Stomach (tissue), 9 donors: ENCODE data around the gene DCST2. TPM values are rescaled to one million over a fixed set of nuclear protein-coding genes. Genes with fewer than 3 reads are reported as not detected.

ENCODE experiments used
- DNase-seq, 2 donors: peaks; one replicate each; pipeline versions ENCODE4 v3.0.0 to v3.0.0-alpha.2; 2013 to 2019
- H3K27ac ChIP-seq, 5 donors: fragments of 200-600 bp in 4 of 5; sonication (generic) in 4 of 5; one replicate each; pipeline ENCODE4 v1.5.1; 2013 to 2019; ENCODE audit warnings: mild to moderate bottlenecking in 1 of 5, moderate library complexity in 1 of 5
- H3K27me3 ChIP-seq, 3 donors: fragments of 200-600 bp; sonication (generic); one replicate each; pipeline ENCODE4 v1.5.1; 2017 to 2019; ENCODE audit warnings: mixed run types in 1 of 3
- H3K36me3 ChIP-seq, 4 donors: fragments of 200-600 bp; sonication (generic); 1 replicate in 3 of 4; 2 replicates in 1 of 4; pipeline ENCODE4 v1.5.1; 2016 to 2019
- H3K4me1 ChIP-seq, 4 donors: fragments of 200-600 bp; sonication (generic); one replicate each; pipeline ENCODE4 v1.5.1; 2016 to 2019
- H3K4me3 ChIP-seq, 4 donors: fragments of 200-600 bp; sonication (generic) in 3 of 4; one replicate each; pipeline ENCODE4 v1.5.1; 2016 to 2019; ENCODE audit warnings: mild to moderate bottlenecking in 1 of 4
- H3K9me3 ChIP-seq, 4 donors: fragments of 200-600 bp; sonication (generic); one replicate each; pipeline ENCODE4 v1.5.1; 2016 to 2019
- EP300 ChIP-seq: sonication (generic); formaldehyde crosslinking; IDR thresholded peaks from one replicate; pipeline ENCODE4 v1.6.1; 2017; ENCODE audit warnings: antibody characterized with exemption
- POLR2A ChIP-seq, 4 donors: fragments of 450-650 bp; IDR thresholded peaks; one replicate each; pipeline ENCODE4 v1.6.1; 2016; ENCODE audit warnings: antibody characterized with exemption in 4 of 4, control low read depth in 2 of 4, mild to moderate bottlenecking in 1 of 4, moderate library complexity in 1 of 4
- POLR2AphosphoS5 ChIP-seq, 3 donors: sonication (generic); formaldehyde crosslinking; IDR thresholded peaks; one replicate each; pipeline ENCODE4 v1.6.1; 2016; ENCODE audit warnings: antibody characterized with exemption in 3 of 3
- WGBS, 5 donors: extraction: QIAGEN DNeasy Blood & Tissue Kit in 3 of 5; methylation state at CpG; one replicate each; pipeline versions ENCODE4 v1.1.5 to v1.1.7; 2013 to 2018; 5-methylcytosine and 5-hydroxymethylcytosine counted together
- intact Hi-C: fragments of 100-400 bp; cut with DNase I; formaldehyde crosslinking; loops from one replicate; pipeline ENCODE4 v1.15.1; 2023; ENCODE audit warnings: low total_unique reads
- polyA plus RNA-seq, 3 donors: library from polyadenylated mRNA; stranded (reverse); fragments of 200-250 nt; gene quantifications; one replicate each; pipeline ENCODE4 v1.2.3, GENCODE V29; 2013
- total RNA-seq, 5 donors: library from RNA; depleted of rRNA; stranded (reverse); fragments of >200 nt; gene quantifications; one replicate each; pipeline versions ENCODE4 v1.1.0 to v1.2.3, GENCODE V29; 2014 to 2016
- TF ChIP-seq, protein P1 (sequence below), 7 experiments: fragments of 450-650 bp in 4 of 7; fragments of 200-600 bp in 3 of 7; sonication (generic) in 3 of 7; IDR thresholded peaks; one replicate each; pipeline ENCODE4 v1.5.1; 2016 to 2019; ENCODE audit warnings: antibody characterized with exemption in 7 of 7, control low read depth in 2 of 7, mild to moderate bottlenecking in 1 of 7
- donor health status: healthy with polysubstance abuse.
- donor health status: Bipolar disorder and iron deficiency.
- donor health status: healthy.

DCST2 gene
- total and polyA plus RNA-seq, 8 donors: 1.6 to 158 (median 6.4) TPM; not detected in 4

DNA sequence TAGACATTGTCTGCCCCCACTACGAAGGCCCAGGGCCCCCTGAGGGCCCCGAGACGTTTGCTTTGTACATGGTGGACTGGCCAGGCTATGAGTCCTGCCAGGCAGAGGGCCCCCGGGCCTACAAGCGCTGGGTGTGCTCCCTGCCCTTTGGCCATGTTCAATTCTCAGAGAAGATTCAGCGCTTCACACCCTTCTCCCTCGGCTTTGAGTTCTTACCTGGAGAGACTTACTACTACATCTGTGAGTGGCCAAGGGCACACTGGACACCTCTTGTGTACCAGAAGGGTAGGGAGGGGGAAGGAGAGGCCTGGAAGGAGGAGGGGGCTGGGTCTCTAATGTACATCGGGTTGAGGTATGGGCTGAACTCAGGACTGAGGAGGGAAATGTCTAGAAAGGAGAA is 33.2 kb upstream of the DCST2 start:
- H3K4me3 ChIP-seq: no peak overlapping the region
- H3K4me1 ChIP-seq: peaks cover 33 to 59% (median 51%) of the 10 kb centered on the region in 4 donors
- H3K36me3 ChIP-seq: peaks cover 0 to 31% (median 23%) of the 10 kb centered on the region in 4 donors
- H3K27me3 ChIP-seq: peaks cover 0 to 4% (median 0%) of the 10 kb centered on the region in 3 donors
- WGBS, 5 donors: 73 to 89% (median 84%) methylated on average over 7 to 8 of the region's 8 CpGs
- intact Hi-C loops: no loop called here
- no peak overlapping the region for H3K27ac ChIP-seq
- TF ChIP-seq EP300 (no peak), POLR2AphosphoS5 (IDR thresholded peaks at IDR 0.05) (no peak), POLR2A (IDR thresholded peaks at IDR 0.05) (no peak)
- TF ChIP-seq, protein P1, sequence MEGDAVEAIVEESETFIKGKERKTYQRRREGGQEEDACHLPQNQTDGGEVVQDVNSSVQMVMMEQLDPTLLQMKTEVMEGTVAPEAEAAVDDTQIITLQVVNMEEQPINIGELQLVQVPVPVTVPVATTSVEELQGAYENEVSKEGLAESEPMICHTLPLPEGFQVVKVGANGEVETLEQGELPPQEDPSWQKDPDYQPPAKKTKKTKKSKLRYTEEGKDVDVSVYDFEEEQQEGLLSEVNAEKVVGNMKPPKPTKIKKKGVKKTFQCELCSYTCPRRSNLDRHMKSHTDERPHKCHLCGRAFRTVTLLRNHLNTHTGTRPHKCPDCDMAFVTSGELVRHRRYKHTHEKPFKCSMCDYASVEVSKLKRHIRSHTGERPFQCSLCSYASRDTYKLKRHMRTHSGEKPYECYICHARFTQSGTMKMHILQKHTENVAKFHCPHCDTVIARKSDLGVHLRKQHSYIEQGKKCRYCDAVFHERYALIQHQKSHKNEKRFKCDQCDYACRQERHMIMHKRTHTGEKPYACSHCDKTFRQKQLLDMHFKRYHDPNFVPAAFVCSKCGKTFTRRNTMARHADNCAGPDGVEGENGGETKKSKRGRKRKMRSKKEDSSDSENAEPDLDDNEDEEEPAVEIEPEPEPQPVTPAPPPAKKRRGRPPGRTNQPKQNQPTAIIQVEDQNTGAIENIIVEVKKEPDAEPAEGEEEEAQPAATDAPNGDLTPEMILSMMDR (IDR thresholded peaks at IDR 0.05): no peak
- DNase-seq: no peak
- H3K9me3 ChIP-seq: no peaks in the 10 kb centered on the region

DNA sequence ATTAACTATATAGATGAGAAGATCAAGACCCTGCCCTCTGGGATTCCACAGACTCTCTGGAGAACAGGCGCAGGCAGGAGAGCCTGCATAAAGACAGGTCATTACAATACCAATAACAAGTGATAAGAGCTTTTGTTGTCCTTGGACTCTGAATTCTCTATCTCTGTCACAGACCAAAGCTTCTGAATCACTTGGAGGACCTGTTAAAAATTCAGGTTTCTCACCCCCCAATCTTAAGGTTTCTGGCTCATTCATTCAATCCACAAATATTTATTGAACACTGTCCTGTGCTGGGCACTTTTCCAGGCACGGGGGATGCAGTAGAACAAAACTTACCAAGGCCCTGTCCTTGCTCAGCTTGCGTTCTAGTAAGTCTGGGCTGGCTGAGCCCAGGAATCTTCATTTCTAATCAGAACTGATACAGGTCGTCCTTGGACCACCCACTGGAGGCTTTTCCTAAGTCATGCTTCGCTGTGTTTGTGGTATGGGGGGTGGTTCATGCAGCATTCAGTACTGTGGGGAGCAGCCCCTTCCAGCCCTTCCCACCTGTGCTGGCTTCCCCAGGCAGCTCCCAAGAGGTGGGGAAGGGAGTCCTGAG is 31.4 kb upstream of the DCST2 start:
- H3K27ac ChIP-seq: no peak overlapping the region
- TF ChIP-seq, protein P1 (IDR thresholded peaks at IDR 0.05): no peak
- TF ChIP-seq POLR2A (IDR thresholded peaks at IDR 0.05): no peak
- no peak for TF ChIP-seq EP300
- H3K4me1 ChIP-seq: peaks cover 20 to 49% (median 41%) of the 10 kb centered on the region in 4 donors
- H3K27me3 ChIP-seq: peaks cover 0 to 4% (median 0%) of the 10 kb centered on the region in 3 donors
- H3K4me3 ChIP-seq: peak overlapping the region in 2 of 4 donors; percentile 79 to 91
- H3K9me3 ChIP-seq: no peaks in the 10 kb centered on the region
- H3K36me3 ChIP-seq: peaks cover 5 to 45% (median 34%) of the 10 kb centered on the region in 4 donors
- intact Hi-C loops: no loop called here
- 54 to 63% (median 57%) methylated on average over 5 of the region's 5 CpGs for WGBS, 5 donors
- DNase-seq: no peak

DNA sequence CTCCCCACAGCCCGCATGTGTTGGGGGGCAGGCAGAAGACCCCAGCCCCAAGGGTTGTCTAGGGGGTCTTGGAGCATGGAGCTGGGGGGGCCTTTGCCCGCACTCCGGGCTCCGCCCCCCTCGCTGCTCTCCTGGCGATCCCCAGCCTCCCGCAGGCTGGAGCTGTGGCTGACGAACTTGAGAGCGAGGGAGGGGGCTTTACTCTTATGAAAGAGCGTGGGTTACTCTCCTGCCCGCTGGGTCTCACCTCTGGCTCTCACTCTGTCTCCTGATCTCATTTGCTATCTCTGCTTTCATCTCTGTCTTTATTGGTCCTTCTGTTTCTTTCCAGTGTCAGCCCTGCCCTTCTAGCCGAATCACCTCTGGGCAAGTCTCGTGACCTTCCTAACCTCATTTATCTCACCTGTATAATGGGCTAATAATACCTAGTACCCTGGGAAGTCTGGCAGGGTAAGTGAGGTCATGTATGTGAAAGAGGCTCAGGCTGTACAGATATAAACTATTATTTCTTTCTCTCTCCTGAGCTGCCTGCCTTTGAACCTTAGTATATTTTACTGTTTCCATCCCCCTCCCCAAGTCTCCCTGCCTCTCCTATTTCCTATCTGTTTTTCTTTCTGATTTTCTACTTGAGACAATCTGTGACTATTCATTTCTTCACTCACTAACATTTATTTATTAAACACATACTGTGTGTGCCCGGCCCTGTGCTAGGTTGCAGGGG is 30.7 kb upstream of the DCST2 start:
- WGBS, 5 donors: 6 to 11% (median 9%) methylated on average over 13 to 14 of the region's 14 CpGs
- Histone ChIP-seq H3K4me1 (peaks cover 20 to 44% (median 40%) of the 10 kb centered on the region in 4 donors), H3K9me3 (no peaks in the 10 kb centered on the region), H3K36me3 (peaks cover 11 to 47% (median 39%) of the 10 kb centered on the region in 4 donors), H3K27ac (peak overlapping the region; percentile 82 to 92 (median 89)), H3K27me3 (peaks cover 0 to 4% (median 0%) of the 10 kb centered on the region in 3 donors), H3K4me3 (peak overlapping the region; percentile 73 to 91 (median 78))
- intact Hi-C loops: no loop called here
- TF ChIP-seq POLR2A (IDR thresholded peaks at IDR 0.05): no peak
- TF ChIP-seq, protein P1 (IDR thresholded peaks at IDR 0.05): no peak
- TF ChIP-seq POLR2AphosphoS5 (IDR thresholded peaks at IDR 0.05): no peak
- TF ChIP-seq EP300: no peak
- DNase-seq: peak in 1 of 2 donors; percentile 80

DNA sequence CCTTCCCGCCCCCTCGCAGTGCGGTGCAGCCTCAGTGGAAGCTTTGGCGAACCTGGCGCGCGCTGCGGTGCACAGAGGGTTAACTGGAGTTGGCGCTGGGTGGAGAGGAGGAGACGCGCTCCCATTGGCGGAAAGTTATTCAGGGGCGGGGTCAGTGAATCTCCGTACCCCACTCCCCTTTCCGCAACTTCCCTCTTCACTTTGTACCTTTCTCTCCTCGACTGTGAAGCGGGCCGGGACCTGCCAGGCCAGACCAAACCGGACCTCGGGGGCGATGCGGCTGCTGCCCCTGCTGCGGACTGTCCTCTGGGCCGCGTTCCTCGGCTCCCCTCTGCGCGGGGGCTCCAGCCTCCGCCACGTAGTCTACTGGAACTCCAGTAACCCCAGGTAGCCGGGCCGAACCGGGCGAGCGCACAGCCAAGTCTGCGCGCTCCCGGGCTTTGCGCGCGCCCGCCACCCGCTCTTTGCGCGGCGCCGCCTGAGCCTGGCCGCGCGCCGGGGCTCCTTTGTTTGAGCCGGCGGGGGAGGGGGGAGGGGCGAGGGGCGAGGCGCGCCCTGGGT is 30.0 kb upstream of the DCST2 start, which contains the start of gene EFNA4:
TSS of gene EFNA4 (plus strand) at position 191 of the 561 bp plus-strand sequence. CDS start at position 275, 84 bp downstream.
- intact Hi-C loops: no loop called here
- TF ChIP-seq POLR2AphosphoS5 (IDR thresholded peaks at IDR 0.05) (peak in 2 of 3 donors; percentile 75 to 77), POLR2A (IDR thresholded peaks at IDR 0.05) (no peak), EP300 (no peak)
- TF ChIP-seq, protein P1 (IDR thresholded peaks at IDR 0.05): no peak

More for the DNA sequence above, 30.0 kb upstream of the DCST2 start, which contains the start of gene EFNA4:
- H3K9me3 ChIP-seq: no peaks in the 10 kb centered on the region
- H3K27me3 ChIP-seq: peaks cover 0 to 4% (median 0%) of the 10 kb centered on the region in 3 donors
- peak within 1 kb of the TSS; percentile 73 to 91 (median 78) for H3K4me3 ChIP-seq
- H3K36me3 ChIP-seq: peaks cover 14 to 47% (median 39%) of the 10 kb centered on the region in 4 donors
- peak within 1 kb of the TSS; percentile 82 to 92 (median 89) for H3K27ac ChIP-seq
- 0 to 1% (median 0%) methylated on average over 26 to 57 of the region's 57 CpGs for WGBS, 5 donors
- peaks cover 20 to 42% (median 40%) of the 10 kb centered on the region in 4 donors for H3K4me1 ChIP-seq
- peak; percentile 87 to 96 for DNase-seq
